Testis (tissue), 3 donors: Measurements from ENCODE around the gene BIN1. TPM values are rescaled to one million over a fixed set of nuclear protein-coding genes. Genes with fewer than 3 reads are reported as not detected.

ENCODE experiments used
- DNase-seq: peaks from one replicate; pipeline ENCODE4 v3.0.0-alpha.2; 2019
- H3K27ac ChIP-seq, 2 donors: fragments of 200-600 bp; sonication (generic); one replicate each; pipeline ENCODE4 v1.5.1; 2019
- H3K27me3 ChIP-seq: fragments of 200-600 bp; sonication (generic); one replicate; pipeline ENCODE4 v1.5.1; 2019
- H3K36me3 ChIP-seq: fragments of 200-600 bp; sonication (generic); one replicate; pipeline ENCODE4 v1.5.1; 2017; ENCODE audit warnings: low read depth; ENCODE audit errors: missing control alignments
- H3K4me1 ChIP-seq: fragments of 200-600 bp; sonication (generic); one replicate; pipeline ENCODE4 v1.5.1; 2019
- H3K4me3 ChIP-seq, 2 donors: fragments of 200-600 bp; sonication (generic); one replicate each; pipeline ENCODE4 v1.5.1; 2017 to 2019
- H3K9me3 ChIP-seq: fragments of 200-600 bp; sonication (generic); one replicate; pipeline ENCODE4 v1.5.1; 2017
- POLR2A ChIP-seq: fragments of 450-650 bp; IDR thresholded peaks from one replicate; pipeline ENCODE4 v1.6.1; 2017; ENCODE audit warnings: antibody characterized with exemption, mild to moderate bottlenecking, moderate library complexity
- WGBS, 2 donors: methylation state at CpG; one replicate each; pipeline ENCODE4 v1.1.5; 2018; 5-methylcytosine and 5-hydroxymethylcytosine counted together
- intact Hi-C: fragments of 100-400 bp; cut with DNase I; formaldehyde crosslinking; loops from one replicate; pipeline ENCODE4 v1.15.1; 2023; ENCODE audit warnings: low total_unique reads
- polyA plus RNA-seq: library from polyadenylated mRNA; stranded (reverse); fragments of 350-450 nt; fragmentation: Illumina TruSeq; extraction: RNeasy Lipid Tissue Mini Kit (QIAGEN cat#74804); gene quantifications from one replicate; pipeline ENCODE4 v1.2.3, GENCODE V29; 2014; ENCODE audit warnings: low read depth, low replicate concordance; ENCODE audit not compliant: insufficient read depth
- total RNA-seq, 2 donors: library from RNA; depleted of rRNA; stranded (reverse); fragments of >200 nt; gene quantifications; one replicate each; pipeline ENCODE4 v1.2.3, GENCODE V29; 2016
- TF ChIP-seq, protein P1 (sequence below), 3 experiments: fragments of 450-650 bp in 2 of 3; fragments of 200-600 bp in 1 of 3; sonication (generic) in 1 of 3; IDR thresholded peaks; one replicate each; pipeline ENCODE4 v1.5.1; 2016 to 2019; ENCODE audit warnings: antibody characterized with exemption in 3 of 3, mild to moderate bottlenecking in 2 of 3, moderate library complexity in 1 of 3

BIN1 gene
- total and polyA plus RNA-seq, 3 donors from 2014 or later, result 25.0 to 38.8 (median 28.7) TPM

- H3K27ac ChIP-seq, result no peak overlapping the region
- TF ChIP-seq POLR2A, result no peak
- TF ChIP-seq, protein P1, sequence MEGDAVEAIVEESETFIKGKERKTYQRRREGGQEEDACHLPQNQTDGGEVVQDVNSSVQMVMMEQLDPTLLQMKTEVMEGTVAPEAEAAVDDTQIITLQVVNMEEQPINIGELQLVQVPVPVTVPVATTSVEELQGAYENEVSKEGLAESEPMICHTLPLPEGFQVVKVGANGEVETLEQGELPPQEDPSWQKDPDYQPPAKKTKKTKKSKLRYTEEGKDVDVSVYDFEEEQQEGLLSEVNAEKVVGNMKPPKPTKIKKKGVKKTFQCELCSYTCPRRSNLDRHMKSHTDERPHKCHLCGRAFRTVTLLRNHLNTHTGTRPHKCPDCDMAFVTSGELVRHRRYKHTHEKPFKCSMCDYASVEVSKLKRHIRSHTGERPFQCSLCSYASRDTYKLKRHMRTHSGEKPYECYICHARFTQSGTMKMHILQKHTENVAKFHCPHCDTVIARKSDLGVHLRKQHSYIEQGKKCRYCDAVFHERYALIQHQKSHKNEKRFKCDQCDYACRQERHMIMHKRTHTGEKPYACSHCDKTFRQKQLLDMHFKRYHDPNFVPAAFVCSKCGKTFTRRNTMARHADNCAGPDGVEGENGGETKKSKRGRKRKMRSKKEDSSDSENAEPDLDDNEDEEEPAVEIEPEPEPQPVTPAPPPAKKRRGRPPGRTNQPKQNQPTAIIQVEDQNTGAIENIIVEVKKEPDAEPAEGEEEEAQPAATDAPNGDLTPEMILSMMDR (IDR thresholded peaks at IDR 0.05), result no peak
- H3K4me1 ChIP-seq, result peaks cover 3% of the 10 kb centered on the region
- intact Hi-C loops, result no loop called here
- H3K27me3 ChIP-seq, result no peaks in the 10 kb centered on the region
- no peak for DNase-seq
- H3K9me3 ChIP-seq, result no peaks in the 10 kb centered on the region
- no peaks in the 10 kb centered on the region for H3K36me3 ChIP-seq
- WGBS, 2 donors, result 74 to 84% methylated on average over 6 of the region's 6 CpGs
- no peak overlapping the region for H3K4me3 ChIP-seq
These were observed 46.8 kb upstream of the BIN1 start for GRCh38 chr2:127153691-127154158.

GRCh38 chr2:127150996-127151395, 44.0 kb upstream of the BIN1 start:
- peaks cover 3% of the 10 kb centered on the region for H3K4me1 ChIP-seq
- 79 to 95% methylated on average over 1 of the region's 1 CpG for WGBS, 2 donors
- TF ChIP-seq, protein P1 (IDR thresholded peaks at IDR 0.05), result no peak
- no peak for TF ChIP-seq POLR2A
- H3K27ac ChIP-seq, result no peak overlapping the region
- H3K9me3 ChIP-seq, result no peaks in the 10 kb centered on the region
- intact Hi-C loops, result no loop called here
- H3K4me3 ChIP-seq, result no peak overlapping the region
- no peak for DNase-seq
- no peaks in the 10 kb centered on the region for H3K27me3 ChIP-seq
- no peaks in the 10 kb centered on the region for H3K36me3 ChIP-seq

DNA sequence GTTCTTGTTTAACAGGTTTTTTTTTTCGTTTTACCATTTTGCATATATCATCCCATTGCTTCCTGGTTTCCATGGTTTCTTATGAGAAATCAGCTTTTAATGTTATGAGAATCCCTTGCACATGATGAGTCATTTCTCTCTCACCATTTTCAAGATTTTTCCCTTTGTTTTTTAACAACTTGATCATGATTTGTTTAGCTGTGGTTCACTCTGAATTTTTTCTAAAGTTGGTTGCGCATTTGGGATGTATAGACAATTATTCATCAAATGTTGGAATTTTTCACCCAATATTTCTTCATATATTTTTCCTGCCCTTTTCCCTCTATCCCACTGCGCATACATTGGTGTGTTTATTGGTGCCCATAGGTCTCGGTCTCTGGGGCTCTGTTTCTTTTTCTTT, 42.4 kb upstream of the BIN1 start:
- H3K4me3 ChIP-seq, result no peak overlapping the region
- peaks cover 9% of the 10 kb centered on the region for H3K4me1 ChIP-seq
- 96% methylated on average over 4 of the region's 4 CpGs for WGBS, 2 donors
- H3K9me3 ChIP-seq, result no peaks in the 10 kb centered on the region
- no peaks in the 10 kb centered on the region for H3K27me3 ChIP-seq
- no peaks in the 10 kb centered on the region for H3K36me3 ChIP-seq
- TF ChIP-seq POLR2A, result no peak
- TF ChIP-seq, protein P1 (IDR thresholded peaks at IDR 0.05), result no peak
- no peak for DNase-seq
- H3K27ac ChIP-seq, result no peak overlapping the region
- intact Hi-C loops, result no loop called here

DNA sequence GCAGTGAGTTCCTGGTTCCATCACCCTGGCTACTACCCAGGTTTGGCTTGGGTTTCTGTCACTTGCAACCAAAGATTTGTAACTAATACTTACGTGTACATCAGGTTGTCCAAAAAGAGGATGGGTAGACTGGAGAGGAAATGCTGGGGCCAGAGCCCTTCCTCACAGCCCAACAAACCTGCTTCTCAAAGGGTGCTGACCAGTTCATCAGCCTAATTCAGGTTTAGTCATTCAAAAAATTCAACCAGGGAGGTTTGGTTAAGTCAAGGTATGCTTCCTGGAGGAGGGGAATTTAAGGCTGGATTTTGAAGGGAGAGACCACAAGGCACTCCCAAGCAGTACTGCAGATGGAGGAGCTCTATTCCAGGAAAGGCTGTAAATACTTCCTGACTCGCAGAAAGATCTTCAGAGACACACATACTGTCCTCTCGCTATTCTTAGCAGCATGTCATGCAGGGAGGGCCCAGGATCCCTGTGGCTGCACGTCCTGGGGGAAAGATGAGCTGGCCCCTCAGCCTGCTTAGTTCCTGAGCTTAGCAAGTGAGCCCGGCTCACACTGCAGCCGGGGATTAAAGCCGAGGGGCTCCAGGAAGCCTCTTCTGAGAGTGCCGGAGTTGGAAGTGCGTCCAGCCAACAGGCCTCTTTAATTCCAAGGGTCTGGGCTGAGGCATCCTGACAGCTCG, 40.0 kb upstream of the BIN1 start:
- Histone ChIP-seq H3K36me3 (no peaks in the 10 kb centered on the region), H3K27ac (no peak overlapping the region), H3K4me3 (no peak overlapping the region), H3K27me3 (no peaks in the 10 kb centered on the region), H3K4me1 (peaks cover 17% of the 10 kb centered on the region), H3K9me3 (no peaks in the 10 kb centered on the region)
- TF ChIP-seq POLR2A, result no peak
- TF ChIP-seq, protein P1 (IDR thresholded peaks at IDR 0.05), result no peak
- intact Hi-C loops, result no loop called here
- DNase-seq, result no peak
- WGBS, 2 donors, result 18 to 61% methylated on average over 4 to 10 of the region's 10 CpGs
